Measurements from ENCODE around the gene RAB22A. TPM values are rescaled to one million over a fixed set of nuclear protein-coding genes. Genes with fewer than 3 reads are reported as not detected.
"Not testable (repeated sequence)": the region's sequence is repeated elsewhere in the genome, so short reads cannot be mapped to it uniquely, and the experiment has no call there.

The RAB22A gene
- total RNA-seq, 1 experiment from 2014 or later = 9.9 TPM

GRCh38 chr20:58414216-58414615 lies 104.7 kb downstream of the RAB22A start:
- BruUV-seq (replicated peaks); H3K9ac ChIP-seq (ENCODE audit: low read length); H3K4me3 ChIP-seq (replicated peaks in 1 of 2; ENCODE audit: low read depth in 1 of 2, low read length in 2 of 2); ATAC-seq; H3K36me3 ChIP-seq (ENCODE audit: control insufficient read depth in 1 of 2, insufficient read depth in 2 of 2, low read length in 2 of 2); RAD21 ChIA-PET (ENCODE audit: low non-redundant PET in 1 of 2, low total read pairs in 2 of 2, uncharacterized antibody in 2 of 2, unreplicated experiment in 2 of 2); H3K27me3 ChIP-seq (ENCODE audit: insufficient read depth, low read length); H2AFZ ChIP-seq (ENCODE audit: low read depth, low read length, poor library complexity, severe bottlenecking); H3K27ac ChIP-seq (ENCODE audit: low read depth, low read length); H4K20me1 ChIP-seq (ENCODE audit: insufficient read depth); DNase-seq (ENCODE audit: low read depth, low spot score); H3K4me1 ChIP-seq (ENCODE audit: control insufficient read depth in 1 of 2, insufficient read depth in 2 of 2, low read length in 2 of 2); H3K4me2 ChIP-seq (ENCODE audit: low read length); H3K9me3 ChIP-seq (ENCODE audit: control insufficient read depth in 1 of 2, insufficient read depth in 1 of 2, low read depth in 1 of 2, low read length in 2 of 2); intact Hi-C loops (cut with micrococcal nuclease); CTCF ChIA-PET; POLR2A ChIA-PET; H3K9me2 ChIP-seq (ENCODE audit: insufficient read depth): not testable (repeated sequence)
- H3K79me2 ChIP-seq (ENCODE audit: insufficient read depth, low read length) = peaks cover 78% of the 10 kb centered on the region

DNA sequence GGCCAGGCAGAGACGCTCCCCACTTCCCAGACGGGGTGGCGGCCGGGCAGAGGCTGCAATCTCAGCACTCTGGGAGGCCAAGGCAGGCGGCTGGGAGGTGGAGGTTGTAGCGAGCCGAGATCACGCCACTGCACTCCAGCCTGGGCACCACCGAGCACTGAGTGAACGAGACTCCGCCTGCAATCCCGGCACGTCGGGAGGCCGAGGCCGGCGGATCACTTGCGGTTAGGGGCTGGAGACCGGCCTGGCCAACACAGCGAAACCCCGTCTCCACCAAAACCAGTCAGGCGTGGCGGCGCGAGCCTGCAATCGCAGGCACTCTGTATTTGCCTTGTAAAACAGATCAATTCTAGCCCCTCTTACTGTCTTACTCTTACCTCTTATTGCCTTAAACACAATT lies 105.3 kb downstream of the RAB22A start:
- H2AFZ ChIP-seq (ENCODE audit: low read depth, low read length, poor library complexity, severe bottlenecking); H3K4me1 ChIP-seq (ENCODE audit: control insufficient read depth in 1 of 2, insufficient read depth in 2 of 2, low read length in 2 of 2); ATAC-seq; H4K20me1 ChIP-seq (ENCODE audit: insufficient read depth); H3K9ac ChIP-seq (ENCODE audit: low read length); DNase-seq (ENCODE audit: low read depth, low spot score); CTCF ChIA-PET; H3K9me2 ChIP-seq (ENCODE audit: insufficient read depth); H3K27ac ChIP-seq (ENCODE audit: low read depth, low read length); POLR2A ChIA-PET; H3K4me2 ChIP-seq (ENCODE audit: low read length); H3K4me3 ChIP-seq (replicated peaks in 1 of 2; ENCODE audit: low read depth in 1 of 2, low read length in 2 of 2); H3K27me3 ChIP-seq (ENCODE audit: insufficient read depth, low read length); RAD21 ChIA-PET (ENCODE audit: low non-redundant PET in 1 of 2, low total read pairs in 2 of 2, uncharacterized antibody in 2 of 2, unreplicated experiment in 2 of 2); H3K36me3 ChIP-seq (ENCODE audit: control insufficient read depth in 1 of 2, insufficient read depth in 2 of 2, low read length in 2 of 2); intact Hi-C loops (cut with micrococcal nuclease); BruUV-seq (replicated peaks); H3K9me3 ChIP-seq (ENCODE audit: control insufficient read depth in 1 of 2, insufficient read depth in 1 of 2, low read depth in 1 of 2, low read length in 2 of 2): not testable (repeated sequence)
- H3K79me2 ChIP-seq (ENCODE audit: insufficient read depth, low read length) = peaks cover 78% of the 10 kb centered on the region

GRCh38 chr20:58416057-58416456 lies 106.5 kb downstream of the RAB22A start:
- ATAC-seq (no peak), DNase-seq (ENCODE audit: low read depth, low spot score) (no peak)
- POLR2A ChIA-PET = no interaction called here
- Histone ChIP-seq H2AFZ (ENCODE audit: low read depth, low read length, poor library complexity, severe bottlenecking) (no peak overlapping the region), H3K4me1 (ENCODE audit: control insufficient read depth in 1 of 2, insufficient read depth in 2 of 2, low read length in 2 of 2) (peaks cover 0 to 9% of the 10 kb centered on the region in 2 experiments; a peak in 2 of 4 replicates), H4K20me1 (ENCODE audit: insufficient read depth) (peaks cover 9% of the 10 kb centered on the region; the same call in 1 of the 2 replicates), H3K9me3 (ENCODE audit: control insufficient read depth in 1 of 2, insufficient read depth in 1 of 2, low read depth in 1 of 2, low read length in 2 of 2) (no peaks in the 10 kb centered on the region), H3K4me2 (ENCODE audit: low read length) (no peak overlapping the region), H3K9me2 (ENCODE audit: insufficient read depth) (no peaks in the 10 kb centered on the region), H3K27ac (ENCODE audit: low read depth, low read length) (no peak overlapping the region), H3K27me3 (ENCODE audit: insufficient read depth, low read length) (no peaks in the 10 kb centered on the region), H3K79me2 (ENCODE audit: insufficient read depth, low read length) (peaks cover 76% of the 10 kb centered on the region), H3K4me3 (replicated peaks in 1 of 2; ENCODE audit: low read depth in 1 of 2, low read length in 2 of 2) (no peak overlapping the region), H3K36me3 (ENCODE audit: control insufficient read depth in 1 of 2, insufficient read depth in 2 of 2, low read length in 2 of 2) (no peaks in the 10 kb centered on the region), H3K9ac (ENCODE audit: low read length) (no peak overlapping the region)
- no peak for TF ChIP-seq EZH2 (IDR thresholded peaks at IDR 0.05)
- TF ChIP-seq CBX3 (IDR thresholded peaks at IDR 0.05; ENCODE audit: low read depth) = no peak
- no peak for TF ChIP-seq POLR2A (IDR thresholded peaks at IDR 0.05; ENCODE audit: borderline replicate concordance, extremely low read depth, insufficient read depth, insufficient read length)
- TF ChIP-seq SP1 (IDR thresholded peaks at IDR 0.05; ENCODE audit: low read depth) = no peak
- RAD21 ChIA-PET (ENCODE audit: low non-redundant PET in 1 of 2, low total read pairs in 2 of 2, uncharacterized antibody in 2 of 2, unreplicated experiment in 2 of 2) = no interaction called here
- BruUV-seq (replicated peaks) = no TSS peak
- CTCF ChIA-PET = no interaction called here
- intact Hi-C loops (cut with micrococcal nuclease) = no loop called here

Data from HCT116 (cell line).